ENCODE results near the gene URB1.

URB1 gene

GRCh38 chr21:32368386-32368785, 24.4 kb downstream of the URB1 start:
- DNase-seq = no peak

GRCh38 chr21:32367158-32367557, 25.7 kb downstream of the URB1 start:
- DNase-seq = no peak

GRCh38 chr21:32366191-32366590, 26.6 kb downstream of the URB1 start:
- no peak for DNase-seq

DNA sequence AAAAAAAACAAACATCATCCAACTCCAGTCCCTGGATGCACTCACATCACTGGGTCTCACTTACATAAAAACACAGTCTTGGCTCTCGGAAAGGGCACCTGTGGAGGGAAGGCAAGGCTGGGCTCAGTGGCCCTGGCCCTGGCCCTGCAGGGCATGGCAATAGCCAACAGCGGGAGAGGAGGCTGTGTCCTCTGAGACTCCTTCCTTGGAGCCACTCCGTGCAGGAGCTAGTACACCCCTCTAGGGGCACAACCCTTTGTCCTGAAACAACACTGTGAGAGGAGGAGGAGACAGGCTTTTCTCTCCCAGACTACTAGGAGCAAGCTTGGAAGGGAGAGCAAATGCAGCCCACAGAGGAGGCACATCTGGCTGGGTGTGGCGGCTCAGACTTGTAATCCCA, 28.0 kb downstream of the URB1 start:
- no peak for DNase-seq

DNA sequence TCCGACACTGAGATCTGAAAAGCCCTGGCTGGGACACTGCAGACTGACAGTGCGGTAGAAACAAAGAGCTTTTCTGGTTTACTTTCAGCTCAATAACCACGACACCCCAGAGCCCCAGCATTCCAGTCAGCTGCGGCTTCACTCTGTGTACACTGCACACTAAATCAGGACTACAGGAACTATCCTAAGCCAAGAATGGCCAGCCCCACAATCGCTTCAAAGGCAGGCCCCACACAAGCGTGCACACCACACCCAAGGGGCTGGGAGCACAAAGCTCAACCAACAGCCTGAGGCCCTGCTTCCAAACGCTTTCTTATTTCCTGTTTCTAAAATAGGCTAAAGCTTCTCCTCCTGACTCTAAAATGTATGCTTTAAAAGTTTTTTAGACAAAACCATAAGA, 28.4 kb downstream of the URB1 start:
- no peak for DNase-seq

DNA sequence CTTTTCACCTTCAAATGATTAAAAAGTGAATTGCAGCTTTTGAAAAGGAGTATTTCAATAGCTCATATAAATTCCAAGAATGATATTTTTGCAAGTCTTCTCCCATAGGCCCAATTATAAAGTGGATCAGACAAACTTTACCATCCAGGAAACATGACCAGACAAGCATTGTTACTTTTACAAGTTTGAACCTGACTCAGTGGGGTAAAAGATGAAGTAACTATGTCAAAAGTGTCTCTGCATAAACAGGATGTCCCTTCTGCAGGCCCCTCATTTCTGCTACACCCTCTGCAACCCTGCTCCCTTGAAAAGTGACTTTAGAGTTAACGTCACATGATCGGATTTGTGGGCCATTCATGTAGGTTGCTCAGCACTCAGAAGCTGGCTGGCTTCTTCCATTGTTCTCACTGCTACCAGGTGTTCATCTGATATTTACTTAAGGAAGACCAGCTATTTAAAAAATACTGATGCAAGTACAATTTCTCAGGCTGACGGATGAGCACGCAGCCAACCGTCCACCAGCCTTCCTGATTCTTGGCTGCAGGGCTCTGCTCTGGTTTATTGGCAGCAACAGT, 32.3 kb downstream of the URB1 start:
- DNase-seq = no peak

- no peak for DNase-seq
Measured at GRCh38 chr21:32359719-32360260, 33.0 kb downstream of the URB1 start.

GRCh38 chr21:32356874-32357395, 35.9 kb downstream of the URB1 start:
- no peak for DNase-seq

DNA sequence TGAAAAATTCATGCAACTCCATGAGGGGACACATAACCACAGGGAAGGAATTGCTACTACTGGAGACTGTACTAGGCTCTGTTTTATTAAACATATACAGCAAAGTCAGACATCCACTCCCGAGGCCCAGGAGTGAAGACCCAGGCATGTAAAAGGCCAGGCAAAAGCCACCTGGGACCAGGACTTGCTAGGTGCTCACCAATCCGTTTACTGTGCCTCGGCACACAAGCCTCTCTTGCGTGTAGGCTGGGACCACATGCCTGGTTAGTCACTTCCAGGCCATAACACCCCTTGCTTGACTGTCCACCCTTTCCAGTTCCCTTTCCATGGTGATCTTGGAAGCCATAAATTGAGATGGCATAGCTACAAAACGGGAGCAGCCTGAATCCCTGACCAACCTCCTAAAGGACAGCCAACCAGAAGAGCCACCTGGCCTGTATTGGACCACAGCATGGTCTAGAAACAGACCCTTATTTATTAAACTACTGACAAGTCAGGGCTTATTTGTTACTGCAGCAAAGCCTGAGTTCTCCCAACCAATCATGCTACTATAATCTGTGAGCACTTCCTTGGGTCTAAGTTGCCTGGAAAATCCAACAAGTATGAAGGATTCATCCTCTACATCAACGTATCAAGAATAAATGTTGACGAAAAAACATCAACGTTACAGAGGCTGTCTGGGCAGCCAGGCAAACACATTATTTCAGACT, 39.7 kb downstream of the URB1 start:
- no peak for DNase-seq

- no peak for DNase-seq
Measured at GRCh38 chr21:32352526-32352925, 40.3 kb downstream of the URB1 start.

DNA sequence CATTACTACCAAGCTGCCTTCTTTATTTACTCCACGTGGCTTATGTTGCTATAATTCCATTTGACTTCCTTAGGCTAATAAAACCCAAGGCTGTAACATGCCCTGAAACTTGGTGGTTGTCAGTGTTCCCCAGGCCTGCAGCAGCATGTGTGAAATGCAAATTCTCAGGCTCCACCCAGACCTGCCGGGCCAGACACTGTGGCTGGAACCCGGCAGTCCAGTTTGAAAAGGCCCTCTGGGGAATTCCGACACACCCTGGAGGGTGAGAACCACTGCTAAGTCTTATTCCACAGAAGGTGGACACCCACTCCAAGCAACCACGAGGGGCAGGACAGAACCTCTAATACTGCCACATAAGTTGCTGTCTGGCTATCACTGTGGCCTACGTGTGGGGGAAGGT, 41.4 kb downstream of the URB1 start:
- no peak for DNase-seq

DNA sequence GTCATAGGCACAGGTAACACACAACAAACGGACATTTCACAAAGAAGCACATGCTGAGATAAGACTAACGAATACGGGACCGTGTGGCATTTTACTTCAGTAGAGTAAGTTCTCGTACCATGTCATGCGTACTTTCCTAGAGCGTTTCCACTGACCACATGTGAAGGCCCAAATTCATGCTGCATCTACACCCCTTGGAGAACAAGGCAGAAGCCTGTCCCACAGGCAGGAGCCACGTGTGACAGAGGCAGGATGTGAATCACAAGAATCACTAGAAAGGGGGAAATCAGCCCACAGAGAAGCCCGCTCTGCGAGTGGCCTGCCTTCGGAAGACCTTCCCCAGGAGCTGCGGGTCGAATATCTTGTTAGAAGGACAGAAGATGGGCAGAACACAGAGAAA, 41.8 kb downstream of the URB1 start:
- DNase-seq = no peak

DNA sequence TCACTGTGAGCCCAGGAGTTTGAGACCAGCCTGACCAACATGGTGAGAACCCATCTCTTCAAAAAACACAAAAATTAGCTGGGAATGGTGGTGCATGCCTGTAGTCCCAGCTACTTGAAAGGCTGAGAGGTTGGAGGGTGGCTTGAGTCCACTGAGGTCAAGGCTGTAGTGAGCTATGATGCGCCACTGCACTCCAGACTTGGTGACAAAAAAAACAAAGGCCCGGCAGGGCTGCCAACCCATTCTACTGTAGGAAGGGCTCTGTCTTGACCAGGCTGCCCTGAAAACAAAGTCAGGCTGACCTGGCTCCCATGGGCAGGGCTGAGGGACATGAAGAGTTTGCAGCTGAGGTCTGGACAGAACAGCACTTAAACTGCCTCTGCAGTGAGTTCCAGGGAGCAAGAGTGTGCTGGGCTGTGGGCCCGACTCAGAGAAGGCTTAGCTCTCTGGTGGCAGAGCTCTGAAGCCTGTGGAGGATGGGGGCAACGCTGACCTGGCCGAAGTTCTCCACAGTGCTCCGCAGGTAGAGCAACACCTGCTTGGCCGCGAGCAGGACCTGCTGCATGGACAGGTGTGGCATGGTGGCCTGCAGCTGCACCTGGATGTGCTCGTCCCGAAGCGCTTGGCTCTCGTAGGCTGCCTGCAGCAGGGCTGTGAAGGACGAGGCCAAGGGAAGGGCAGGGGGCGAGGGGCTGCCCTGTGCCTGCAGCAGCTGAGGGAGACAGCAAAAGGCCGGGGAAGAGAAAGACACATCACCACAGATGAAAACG, 42.4 kb downstream of the URB1 start:
- no peak for DNase-seq

- no peak for DNase-seq
Measured at GRCh38 chr21:32349333-32349944, 43.4 kb downstream of the URB1 start.

DNA sequence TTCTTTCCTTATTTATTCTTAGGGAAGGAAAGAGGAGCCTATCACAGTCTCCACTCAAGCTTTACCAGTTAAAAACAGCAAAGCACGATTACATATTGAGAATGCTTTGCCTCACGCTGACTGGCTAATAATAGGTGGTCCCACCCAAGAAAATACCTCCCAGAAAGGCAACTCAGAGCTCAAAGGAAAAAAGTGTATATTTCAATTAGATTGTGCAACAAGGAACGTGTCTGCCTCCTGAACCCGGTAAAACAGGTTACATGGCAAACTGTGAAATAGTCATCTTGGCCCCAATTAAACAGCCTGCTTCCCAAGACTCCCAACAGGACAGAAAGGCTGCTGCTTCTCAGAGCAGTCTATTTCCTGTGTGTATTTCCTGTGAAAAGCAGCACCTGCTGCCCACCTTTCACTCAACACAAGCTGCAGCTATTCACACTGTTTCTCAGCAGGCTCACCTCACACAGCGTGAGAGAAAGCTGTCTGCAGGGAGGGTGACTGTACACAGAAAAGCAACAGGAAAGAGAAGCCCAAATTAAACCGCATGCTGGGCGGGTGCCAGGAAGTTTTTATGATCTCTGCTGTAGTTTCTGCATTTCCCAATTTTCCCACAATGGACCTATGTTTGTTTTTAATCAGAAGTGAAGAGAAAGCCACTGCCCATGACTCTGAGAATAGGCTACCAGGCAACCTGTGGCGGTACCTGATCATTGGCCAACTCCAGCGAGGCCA, 44.0 kb downstream of the URB1 start:
- no peak for DNase-seq

DNA sequence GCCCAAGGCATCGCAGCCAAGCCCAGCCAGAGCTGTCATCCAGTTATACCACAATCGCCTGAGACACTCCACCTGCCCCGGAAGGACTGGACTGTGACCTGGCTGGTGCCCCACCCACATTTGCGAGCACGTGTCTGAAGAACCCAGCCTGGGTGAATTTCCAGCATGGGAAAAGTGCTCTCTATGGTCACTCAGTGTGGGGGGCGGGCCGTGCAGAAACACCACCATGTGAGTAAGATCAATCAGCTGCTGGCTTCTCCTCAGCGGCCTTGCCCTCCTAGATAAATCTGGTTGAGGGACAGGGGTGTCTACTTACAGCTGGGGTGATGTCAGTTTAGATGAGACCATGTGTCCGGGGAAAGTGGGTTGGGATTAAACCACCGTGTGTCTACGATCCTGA, 44.8 kb downstream of the URB1 start:
- DNase-seq = no peak

- no peak for DNase-seq
Measured at GRCh38 chr21:32347351-32347750, 45.5 kb downstream of the URB1 start.

DNA sequence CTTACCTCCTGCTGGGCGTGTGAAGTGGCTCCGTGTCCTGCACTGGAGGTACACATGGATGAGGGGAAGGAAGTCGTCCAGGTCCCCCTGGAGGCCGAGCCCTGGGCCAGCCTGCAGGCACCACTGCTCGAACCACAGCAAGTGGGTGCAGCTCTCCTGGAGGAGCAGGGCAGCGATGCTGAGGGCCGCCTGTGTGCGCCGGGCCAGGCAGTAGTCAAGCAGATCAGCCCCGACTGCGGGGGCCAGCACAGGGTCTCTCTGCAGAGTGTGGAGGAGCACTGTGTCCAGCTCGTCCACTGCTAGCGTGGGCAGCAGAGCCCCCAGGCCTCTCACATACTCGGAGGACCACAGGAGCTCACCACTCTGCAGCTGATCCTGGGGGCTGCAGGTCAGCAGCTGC, 45.9 kb downstream of the URB1 start:
- no peak for DNase-seq

DNA sequence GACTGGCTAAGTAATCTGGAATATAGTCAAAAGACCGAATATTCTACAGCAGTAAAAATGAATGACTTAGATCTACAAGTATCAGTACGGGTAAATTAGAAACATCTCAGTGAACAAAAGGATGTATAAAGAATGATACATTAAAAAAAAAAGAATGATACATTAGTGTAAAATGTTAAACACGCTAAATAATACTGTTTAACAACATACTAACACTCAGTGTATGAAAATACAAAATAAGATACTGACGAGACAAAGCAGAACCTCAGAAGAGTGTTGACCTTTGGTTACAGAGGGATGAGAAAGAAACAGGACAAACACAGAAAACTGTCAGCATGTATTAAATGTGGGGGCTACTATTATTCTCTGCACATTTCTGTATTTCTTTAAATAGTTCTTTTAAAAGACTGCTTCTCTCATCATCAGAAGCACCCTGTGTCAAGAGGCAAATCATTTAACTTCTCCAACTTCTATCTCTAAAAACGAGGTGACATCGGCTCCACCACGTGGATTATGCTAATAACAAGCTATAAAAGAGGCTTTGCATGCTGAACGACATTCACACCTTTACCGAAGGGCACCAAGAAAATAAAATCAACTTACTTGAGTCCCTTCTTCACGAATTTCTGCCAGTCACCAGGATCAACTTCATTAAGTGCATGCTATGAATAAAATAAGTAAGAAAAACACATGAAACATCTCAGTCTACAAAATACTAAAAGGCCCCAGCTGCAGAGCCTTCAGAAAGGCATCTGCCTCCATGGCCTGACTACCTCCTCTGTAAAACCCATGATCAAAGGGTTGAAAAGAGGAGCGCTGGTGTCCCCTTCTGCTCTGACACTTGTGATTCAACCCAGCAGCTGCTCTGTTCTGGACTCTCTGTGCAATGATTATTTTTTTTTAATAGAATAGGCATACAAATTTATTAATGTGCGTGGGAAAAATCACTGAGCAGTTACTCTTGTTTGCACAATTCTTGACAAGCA, 51.7 kb downstream of the URB1 start:
- DNase-seq = no peak

DNA sequence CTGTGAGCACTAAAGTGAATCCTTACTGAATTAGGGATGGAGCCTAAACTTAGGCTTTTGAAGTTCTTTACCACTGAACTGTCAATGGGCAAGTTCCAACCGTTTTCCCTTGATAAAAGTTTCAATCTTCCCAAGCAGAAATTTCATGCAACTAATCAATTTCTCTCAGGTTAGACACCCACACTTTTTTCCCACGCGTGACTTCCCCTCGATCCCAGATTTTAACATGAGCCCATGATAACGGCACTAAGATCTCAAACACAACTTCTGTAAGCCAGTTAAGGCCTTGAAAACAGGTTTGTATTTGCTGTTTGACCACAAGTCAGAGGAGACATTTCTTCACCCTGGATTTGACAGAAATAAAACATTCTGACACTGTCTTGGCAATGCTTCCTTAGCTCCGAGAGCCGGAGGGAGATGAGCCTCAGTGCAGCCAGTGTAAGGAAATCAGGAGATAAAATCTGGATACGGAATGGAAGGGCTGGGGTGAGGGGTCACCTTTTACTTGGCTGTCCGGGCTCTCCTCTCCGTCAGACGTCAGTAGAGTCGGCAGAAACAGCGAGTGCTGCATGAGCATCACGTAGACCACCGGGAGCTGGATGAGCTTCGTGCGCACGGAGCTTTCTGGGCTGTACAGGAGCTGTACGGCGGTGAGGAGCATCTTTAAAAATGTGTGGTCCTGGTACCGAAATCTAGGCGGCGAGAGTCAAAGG, 54.4 kb downstream of the URB1 start:
- no peak for DNase-seq

GRCh38 chr21:32337206-32337605, 55.6 kb downstream of the URB1 start:
- no peak for DNase-seq

All from GDM1 (cell line).